B cell (primary cell): ENCODE results near the gene FUBP3.

ENCODE experiments used
- CTCF ChIP-seq: fragments of 200-600 bp; IDR thresholded peaks from one replicate; pipeline ENCODE4 v1.8.0; 2022; ENCODE audit warnings: antibody characterized with exemption, mild to moderate bottlenecking
- EZH2 ChIP-seq: IDR thresholded peaks from 2 replicates; pipeline ENCODE4 v1.6.1; 2012; ENCODE audit warnings: borderline replicate concordance, low read depth, mild to moderate bottlenecking, moderate library complexity, low read length; ENCODE audit not compliant: insufficient read depth, poor library complexity, severe bottlenecking

GRCh38 chr9:130666393-130667119, 87.2 kb downstream of the FUBP3 start:
- TF ChIP-seq CTCF (no peak), EZH2 (no peak)
